Natural killer cell (primary cell): ENCODE measurements around the gene SRGAP3. TPM values are rescaled to one million over a fixed set of nuclear protein-coding genes. Genes with fewer than 3 reads are reported as not detected.

ENCODE experiments used
- ATAC-seq, 3 donors: fragments of 150-1000 bp in 2 of 3; fragments of 200-7000 bp in 1 of 3; cut with Tn5 transposase; 1 replicate in 1 of 3; 2 replicates in 2 of 3; pipeline ENCODE4 v1.10.0; 2021; ENCODE audit warnings: mild to moderate bottlenecking in 2 of 3, moderate library complexity in 2 of 3
- DNase-seq, 2 donors: peaks; one replicate each; pipeline versions ENCODE4 v3.0.0 to v3.0.0-alpha.2; 2013 to 2021; ENCODE audit warnings: mixed read lengths in 1 of 2
- H3K27ac ChIP-seq: one replicate; pipeline ENCODE4 v1.5.1; 2013; ENCODE audit warnings: mild to moderate bottlenecking, low read length
- H3K27me3 ChIP-seq: one replicate; pipeline ENCODE4 v1.6.1; 2013; ENCODE audit warnings: low read length; ENCODE audit not compliant: control insufficient read depth, insufficient read depth
- H3K36me3 ChIP-seq: one replicate; pipeline ENCODE4 v1.6.1; 2013; ENCODE audit warnings: low read length; ENCODE audit not compliant: control insufficient read depth, insufficient read depth
- H3K4me1 ChIP-seq: one replicate; pipeline ENCODE4 v1.6.1; 2013; ENCODE audit warnings: low read length; ENCODE audit not compliant: control insufficient read depth, insufficient read depth
- H3K4me3 ChIP-seq: one replicate; pipeline ENCODE4 v1.5.1; 2013; ENCODE audit warnings: low read length
- H3K9me3 ChIP-seq: one replicate; pipeline ENCODE4 v1.6.1; 2013; ENCODE audit warnings: low read length; ENCODE audit not compliant: control insufficient read depth, insufficient read depth
- H3K27ac Mint-ChIP-seq, 2 donors: one replicate each; pipeline ENCODE4 v1.8.0; 2022; ENCODE audit warnings: mild to moderate bottlenecking in 2 of 2, mixed read lengths in 2 of 2, moderate library complexity in 1 of 2
- H3K27me3 Mint-ChIP-seq, 2 donors: one replicate each; pipeline ENCODE4 v1.8.0; 2022; ENCODE audit warnings: low read depth in 2 of 2, mixed read lengths in 2 of 2
- H3K36me3 Mint-ChIP-seq: one replicate; pipeline ENCODE4 v1.8.0; 2022; ENCODE audit warnings: mixed read lengths
- H3K4me1 Mint-ChIP-seq, 2 donors: one replicate each; pipeline ENCODE4 v1.8.0; 2022; ENCODE audit warnings: mixed read lengths in 2 of 2
- H3K4me3 Mint-ChIP-seq: one replicate; pipeline ENCODE4 v1.8.0; 2022; ENCODE audit warnings: mild to moderate bottlenecking, moderate library complexity, mixed read lengths
- H3K9me3 Mint-ChIP-seq, 2 donors: one replicate each; pipeline ENCODE4 v1.8.0; 2022; ENCODE audit warnings: mixed read lengths in 2 of 2
- CTCF ChIP-seq: fragments of 200-600 bp; IDR thresholded peaks from one replicate; pipeline ENCODE4 v1.8.0; 2022; ENCODE audit warnings: antibody characterized with exemption
- WGBS: methylation state at CpG from one replicate; pipeline ENCODE4 v1.1.7; 2013; ENCODE audit warnings: missing lambda C conversion rate; ENCODE audit not compliant: insufficient coverage; 5-methylcytosine and 5-hydroxymethylcytosine counted together
- intact Hi-C: fragments of 100-400 bp; cut with micrococcal nuclease; formaldehyde crosslinking; loops from one replicate; pipeline ENCODE4 v1.14.2; 2022
- total RNA-seq, 4 donors: library from RNA; stranded (reverse); fragments of 120-200 nt in 1 of 4; gene quantifications; one replicate each; pipeline versions ENCODE4 v1.2.3 to v1.2.4, GENCODE V29; 2013 to 2022

Gene SRGAP3
- total RNA-seq, 3 donors from 2014 or later (not counting 1 experiment from before 2014, with no cell fraction given), result 2.5 to 14.9 (median 3.0) TPM

DNA sequence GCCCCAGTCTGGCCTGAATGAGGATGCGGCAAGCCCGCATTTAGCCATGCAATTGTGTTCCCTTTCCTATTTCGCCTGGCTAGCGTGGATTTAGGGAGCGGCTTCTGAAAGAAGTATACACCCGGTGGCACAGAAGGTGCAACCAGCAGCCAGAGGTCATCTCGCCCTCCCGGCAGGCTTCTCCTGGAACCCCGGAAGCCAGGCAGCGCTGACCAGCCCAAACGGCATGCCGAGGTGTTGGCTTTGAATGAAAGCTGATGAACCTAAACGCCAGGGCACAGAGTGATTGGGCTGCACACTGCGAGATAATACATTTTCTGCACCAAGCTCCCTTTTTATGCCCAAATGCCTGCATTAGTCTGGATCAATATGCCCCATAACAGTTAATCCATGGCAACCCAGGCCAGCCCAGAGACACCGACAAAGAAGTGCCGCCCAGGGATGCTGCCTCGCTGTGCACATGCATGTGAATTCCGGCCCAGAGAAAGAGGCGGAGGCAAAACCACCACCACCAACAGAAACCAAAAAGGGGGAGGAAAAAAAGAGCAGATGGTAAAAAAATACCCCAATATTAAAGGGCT is 1.4 kb downstream of the SRGAP3 start:
- ATAC-seq (peak in 1 of 3 donors; percentile 21), DNase-seq (peak in 1 of 2 donors; percentile 34)
- no peaks in the 10 kb centered on the region for H3K9me3 ChIP-seq
- WGBS, result 71% methylated on average over 15 of the region's 19 CpGs
- no peaks in the 10 kb centered on the region for H3K36me3 ChIP-seq
- no peak for TF ChIP-seq CTCF
- H3K4me3 ChIP-seq, result no peak overlapping the region
- intact Hi-C loops, result loop anchor here (2.0 kb wide), 1 partner anchor 285 kb away; the partner anchor contains the start of gene RAD18
- Mint-ChIP-seq H3K4me3 (peak overlapping the region; percentile 93), H3K4me1 (peaks cover 22 to 26% of the 10 kb centered on the region in 2 donors), H3K27me3 (peaks cover 0 to 13% of the 10 kb centered on the region in 2 donors), H3K27ac (no peak overlapping the region), H3K9me3 (no peaks in the 10 kb centered on the region), H3K36me3 (no peaks in the 10 kb centered on the region)
- H3K27me3 ChIP-seq, result no peaks in the 10 kb centered on the region
- H3K27ac ChIP-seq, result no peak overlapping the region
- peaks cover 19% of the 10 kb centered on the region for H3K4me1 ChIP-seq

GRCh38 chr3:9247361-9247940 is 2.0 kb downstream of the SRGAP3 start:
- Mint-ChIP-seq H3K27me3 (peaks cover 0 to 8% of the 10 kb centered on the region in 2 donors), H3K36me3 (no peaks in the 10 kb centered on the region), H3K4me1 (peaks cover 22 to 26% of the 10 kb centered on the region in 2 donors), H3K27ac (no peak overlapping the region), H3K4me3 (peak overlapping the region; percentile 58), H3K9me3 (no peaks in the 10 kb centered on the region)
- H3K9me3 ChIP-seq, result no peaks in the 10 kb centered on the region
- no peaks in the 10 kb centered on the region for H3K36me3 ChIP-seq
- H3K4me3 ChIP-seq, result no peak overlapping the region
- WGBS, result 78% methylated on average over 12 of the region's 12 CpGs
- no peak overlapping the region for H3K27ac ChIP-seq
- intact Hi-C loops, result no loop called here
- DNase-seq, result no peak
- no peak for ATAC-seq
- no peaks in the 10 kb centered on the region for H3K27me3 ChIP-seq
- TF ChIP-seq CTCF, result no peak
- H3K4me1 ChIP-seq, result peaks cover 19% of the 10 kb centered on the region

DNA sequence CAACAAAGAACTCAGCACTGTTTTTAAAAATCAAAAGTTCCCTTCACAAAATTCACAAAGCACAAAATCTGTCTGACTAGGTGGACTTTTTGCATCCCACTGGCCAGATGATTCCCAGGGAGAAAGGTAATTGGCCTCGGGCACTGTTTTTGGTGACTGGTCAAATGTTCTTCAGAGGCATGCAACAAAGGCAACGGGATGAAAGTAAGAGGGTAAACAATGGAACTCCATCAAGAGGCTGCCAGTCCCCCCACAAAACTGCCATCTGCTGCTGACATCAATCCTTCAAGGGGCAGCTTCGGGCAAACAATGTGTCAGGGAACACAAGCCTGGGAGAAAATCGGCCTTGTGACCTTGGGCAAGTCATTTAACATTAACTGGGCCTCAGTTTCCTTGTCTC is 3.3 kb downstream of the SRGAP3 start:
- H3K9me3 Mint-ChIP-seq, result no peaks in the 10 kb centered on the region
- Histone ChIP-seq H3K4me1 (peaks cover 19% of the 10 kb centered on the region), H3K9me3 (no peaks in the 10 kb centered on the region), H3K27me3 (no peaks in the 10 kb centered on the region), H3K4me3 (no peak overlapping the region), H3K36me3 (no peaks in the 10 kb centered on the region), H3K27ac (no peak overlapping the region)
- no peak for TF ChIP-seq CTCF
- 94% methylated on average over 4 of the region's 4 CpGs for WGBS
- H3K36me3 Mint-ChIP-seq, result no peaks in the 10 kb centered on the region
- no peak overlapping the region for H3K4me3 Mint-ChIP-seq
- intact Hi-C loops, result no loop called here
- ATAC-seq (no peak), DNase-seq (no peak)
- peaks cover 22 to 26% of the 10 kb centered on the region in 2 donors for H3K4me1 Mint-ChIP-seq
- no peak overlapping the region for H3K27ac Mint-ChIP-seq
- H3K27me3 Mint-ChIP-seq, result peaks cover 0 to 8% of the 10 kb centered on the region in 2 donors
